HepG2 (cell line): ENCODE data around the gene CS. TPM values are rescaled to one million over a fixed set of nuclear protein-coding genes. Genes with fewer than 3 reads are reported as not detected.

Source experiments
- ADNP ChIP-seq: sonication (generic); formaldehyde crosslinking; IDR thresholded peaks from 2 replicates; pipeline ENCODE4 v1.4.0; 2020; ENCODE audit warnings: missing genetic modification reagents
- ARID2 ChIP-seq: sonication (generic); formaldehyde crosslinking; IDR thresholded peaks from 2 replicates; pipeline ENCODE4 v1.8.1; 2022; ENCODE audit warnings: mild to moderate bottlenecking, missing genetic modification reagents, borderline replicate concordance
- ELF1 ChIP-seq: sonication (generic); formaldehyde crosslinking; IDR thresholded peaks from 2 replicates; pipeline ENCODE4 v1.4.0; 2020; ENCODE audit warnings: missing genetic modification reagents
- FOXC1 ChIP-seq: sonication (generic); formaldehyde crosslinking; IDR thresholded peaks from 2 replicates; pipeline ENCODE4 v1.8.0; 2022; ENCODE audit warnings: mild to moderate bottlenecking, missing genetic modification reagents, borderline replicate concordance
- FOXP1 ChIP-seq, 2 experiments: fragments of 450-650 bp in 1 of 2; IDR thresholded peaks; 2 replicates each; pipeline ENCODE4 v1.6.1; 2017 to 2018; ENCODE audit warnings: antibody characterized with exemption in 1 of 2
- HNRNPK ChIP-seq: fragments of 200-400 bp; formaldehyde crosslinking; IDR thresholded peaks from 2 replicates; pipeline ENCODE4 v1.6.1; 2018; ENCODE audit warnings: low read length, low read depth, moderate library complexity, mild to moderate bottlenecking; ENCODE audit not compliant: poor library complexity, severe bottlenecking
- IRX3 ChIP-seq: sonication (generic); formaldehyde crosslinking; IDR thresholded peaks from 2 replicates; pipeline ENCODE4 v1.8.1; 2023; ENCODE audit warnings: mild to moderate bottlenecking, low read depth, missing genetic modification reagents, borderline replicate concordance
- MEIS2 ChIP-seq: sonication (generic); formaldehyde crosslinking; IDR thresholded peaks from 2 replicates; pipeline ENCODE4 v1.9.0; 2021; ENCODE audit warnings: mild to moderate bottlenecking, missing genetic modification reagents
- MIER2 ChIP-seq: IDR thresholded peaks from 2 replicates; pipeline ENCODE4 v1.6.1; 2016; ENCODE audit warnings: missing biosample characterization, missing genetic modification reagents
- NR2F1 ChIP-seq, 2 experiments: fragments of 450-650 bp in 1 of 2; formaldehyde crosslinking in 1 of 2; IDR thresholded peaks; 2 replicates each; pipeline versions ENCODE4 v1.5.0 to v1.6.1; 2016 to 2020; ENCODE audit warnings: mild to moderate bottlenecking in 1 of 2, missing compliant biosample characterization in 1 of 2, missing genetic modification reagents in 1 of 2, moderate library complexity in 1 of 2
- SIX1 ChIP-seq: sonication (generic); formaldehyde crosslinking; IDR thresholded peaks from 2 replicates; pipeline ENCODE4 v1.4.0; 2020; ENCODE audit warnings: missing genetic modification reagents, borderline replicate concordance
- ZFP36L1 ChIP-seq: sonication (generic); formaldehyde crosslinking; IDR thresholded peaks from 2 replicates; pipeline ENCODE4 v1.8.0; 2022; ENCODE audit warnings: mild to moderate bottlenecking, missing genetic modification reagents, moderate library complexity
- ZNF143 ChIP-seq: sonication (generic); formaldehyde crosslinking; IDR thresholded peaks from 2 replicates; pipeline ENCODE4 v1.4.0; 2020; ENCODE audit warnings: missing genetic modification reagents
- ZNF235 ChIP-seq: sonication (generic); formaldehyde crosslinking; IDR thresholded peaks from 2 replicates; pipeline ENCODE4 v1.8.1; 2023; ENCODE audit warnings: mild to moderate bottlenecking, missing genetic modification reagents, borderline replicate concordance
- ZNF44 ChIP-seq: sonication (generic); formaldehyde crosslinking; IDR thresholded peaks from 2 replicates; pipeline ENCODE4 v1.5.1; 2020; ENCODE audit warnings: mild to moderate bottlenecking, missing genetic modification reagents
- ZNF710 ChIP-seq: sonication (generic); formaldehyde crosslinking; IDR thresholded peaks from 2 replicates; pipeline ENCODE4 v1.5.0; 2020; ENCODE audit warnings: mild to moderate bottlenecking, missing genetic modification reagents, borderline replicate concordance
- polyA plus RNA-seq, 8 experiments: library from polyadenylated mRNA; depleted of rRNA in 3 of 8; stranded (reverse) in 7 of 8; unstranded in 1 of 8; fragments of >200 nt; fragmentation: Illumina TruSeq in 4 of 8; extraction: Trizol in 4 of 8; gene quantifications; 2 replicates each; pipeline versions ENCODE4 v1.2.1 to v1.2.3, GENCODE V29; 2011 to 2016; ENCODE audit warnings: low read depth in 4 of 8, missing spikeins in 1 of 8, mixed read lengths in 1 of 8; ENCODE audit not compliant: insufficient read depth in 1 of 8
- total RNA-seq, 5 experiments: library from RNA; depleted of rRNA; stranded (reverse); fragments of >200 nt; fragmentation: Illumina TruSeq; extraction: Trizol; gene quantifications; 2 replicates each; pipeline ENCODE4 v1.2.3, GENCODE V29; 2016; ENCODE audit warnings: low read depth in 1 of 5
- TF ChIP-seq, protein P1 (sequence below): sonication (generic); formaldehyde crosslinking; IDR thresholded peaks from 2 replicates; pipeline ENCODE4 v1.9.0; 2021; ENCODE audit warnings: missing genetic modification reagents, borderline replicate concordance
- TF ChIP-seq, protein P2 (sequence below): IDR thresholded peaks from 2 replicates; pipeline ENCODE4 v1.6.1; 2016; ENCODE audit warnings: mild to moderate bottlenecking, missing biosample characterization, missing genetic modification reagents
- TF ChIP-seq, protein P3 (sequence below), 2 experiments: sonication (generic) in 1 of 2; formaldehyde crosslinking in 1 of 2; IDR thresholded peaks; 2 replicates each; pipeline versions ENCODE4 v1.5.1 to v1.6.1; 2011 to 2020; ENCODE audit warnings: borderline replicate concordance in 1 of 2, low read depth in 1 of 2, low read length in 1 of 2, mild to moderate bottlenecking in 1 of 2, missing genetic modification reagents in 1 of 2, moderate library complexity in 1 of 2

The CS gene
- total and polyA plus RNA-seq, 2 of the 13 experiments (the other 11 are each of a cell fraction or from before 2014, with no cell fraction given): 173 to 175 TPM

DNA sequence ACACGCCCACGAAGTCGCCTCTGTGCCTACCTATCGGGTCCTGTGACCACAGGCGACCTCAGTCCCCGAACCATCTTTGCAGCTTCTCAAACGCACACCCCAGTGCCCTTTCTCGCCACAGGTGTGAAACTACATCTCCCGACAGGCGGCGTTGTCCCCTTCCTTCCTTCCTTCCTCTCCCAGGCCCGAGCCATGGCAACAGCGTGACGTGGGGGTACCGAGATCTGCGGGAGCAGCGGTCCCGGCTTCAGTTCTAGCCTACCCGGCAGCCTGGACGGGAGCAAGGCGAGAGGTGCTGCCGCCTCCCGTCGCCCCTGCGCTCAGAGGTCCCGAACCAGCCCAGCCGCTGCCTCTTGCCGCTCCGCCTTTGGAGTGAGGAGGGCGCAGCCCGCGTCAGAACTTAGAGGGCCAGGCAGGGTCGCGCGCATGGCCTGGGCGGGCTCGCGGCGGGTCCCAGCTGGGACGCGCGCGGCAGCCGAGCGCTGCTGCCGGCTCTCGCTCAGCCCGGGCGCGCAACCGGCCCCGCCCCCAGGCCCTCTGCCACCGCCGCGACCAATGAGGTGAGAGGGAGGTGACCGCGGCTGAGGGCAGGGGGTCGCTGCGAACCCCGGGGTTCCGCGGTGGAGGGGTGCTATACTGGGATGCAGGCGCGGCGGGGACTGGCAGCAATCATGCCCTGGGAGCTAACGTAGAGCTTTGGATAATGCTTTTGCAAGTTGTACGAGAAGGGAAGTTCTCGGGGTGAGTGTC, 33.3 kb downstream of the CS start, which contains the start of gene COQ10A (continued):
- TF ChIP-seq ELF1 (CRISPR knock-in tag) (peak; percentile 85), MEIS2 (CRISPR knock-in tag) (no peak), SIX1 (CRISPR knock-in tag) (0 out of 2 replicates have a peak, but pooled peaks have one; percentile 30), ZNF235 (CRISPR knock-in tag) (0 out of 2 replicates have a peak, but pooled peaks have one; percentile 37), IRX3 (CRISPR knock-in tag) (peak; percentile 90; the same call in 1 of the 2 replicates), FOXC1 (CRISPR knock-in tag) (0 out of 2 replicates have a peak, but pooled peaks have one; percentile 90), ZNF710 (CRISPR knock-in tag) (no peak), ZFP36L1 (CRISPR knock-in tag) (peak; percentile 65), ARID2 (CRISPR knock-in tag) (peak; percentile 88; the same call in 1 of the 2 replicates), NR2F1 (CRISPR knock-in tag; IDR thresholded peaks at IDR 0.05) (no peak), ZNF44 (CRISPR knock-in tag) (0 out of 2 replicates have a peak, but pooled peaks have one; percentile 72), HNRNPK (peak; percentile 48), ADNP (peak; percentile 77; the same call in 1 of the 2 replicates), ZNF143 (peak; percentile 90), FOXP1 (IDR thresholded peaks at IDR 0.05) (no peak), FOXP1 (CRISPR knock-in tag; IDR thresholded peaks at IDR 0.05) (no peak), MIER2 (CRISPR knock-in tag) (0 out of 2 replicates have a peak, but pooled peaks have one; percentile 35)
- TF ChIP-seq, protein P1, sequence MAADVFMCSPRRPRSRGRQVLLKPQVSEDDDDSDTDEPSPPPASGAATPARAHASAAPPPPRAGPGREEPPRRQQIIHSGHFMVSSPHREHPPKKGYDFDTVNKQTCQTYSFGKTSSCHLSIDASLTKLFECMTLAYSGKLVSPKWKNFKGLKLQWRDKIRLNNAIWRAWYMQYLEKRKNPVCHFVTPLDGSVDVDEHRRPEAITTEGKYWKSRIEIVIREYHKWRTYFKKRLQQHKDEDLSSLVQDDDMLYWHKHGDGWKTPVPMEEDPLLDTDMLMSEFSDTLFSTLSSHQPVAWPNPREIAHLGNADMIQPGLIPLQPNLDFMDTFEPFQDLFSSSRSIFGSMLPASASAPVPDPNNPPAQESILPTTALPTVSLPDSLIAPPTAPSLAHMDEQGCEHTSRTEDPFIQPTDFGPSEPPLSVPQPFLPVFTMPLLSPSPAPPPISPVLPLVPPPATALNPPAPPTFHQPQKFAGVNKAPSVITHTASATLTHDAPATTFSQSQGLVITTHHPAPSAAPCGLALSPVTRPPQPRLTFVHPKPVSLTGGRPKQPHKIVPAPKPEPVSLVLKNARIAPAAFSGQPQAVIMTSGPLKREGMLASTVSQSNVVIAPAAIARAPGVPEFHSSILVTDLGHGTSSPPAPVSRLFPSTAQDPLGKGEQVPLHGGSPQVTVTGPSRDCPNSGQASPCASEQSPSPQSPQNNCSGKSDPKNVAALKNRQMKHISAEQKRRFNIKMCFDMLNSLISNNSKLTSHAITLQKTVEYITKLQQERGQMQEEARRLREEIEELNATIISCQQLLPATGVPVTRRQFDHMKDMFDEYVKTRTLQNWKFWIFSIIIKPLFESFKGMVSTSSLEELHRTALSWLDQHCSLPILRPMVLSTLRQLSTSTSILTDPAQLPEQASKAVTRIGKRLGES (CRISPR knock-in tag): no peak
- TF ChIP-seq, protein P2, sequence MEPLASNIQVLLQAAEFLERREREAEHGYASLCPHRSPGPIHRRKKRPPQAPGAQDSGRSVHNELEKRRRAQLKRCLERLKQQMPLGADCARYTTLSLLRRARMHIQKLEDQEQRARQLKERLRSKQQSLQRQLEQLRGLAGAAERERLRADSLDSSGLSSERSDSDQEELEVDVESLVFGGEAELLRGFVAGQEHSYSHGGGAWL: peak; percentile 84
- TF ChIP-seq, protein P3, sequence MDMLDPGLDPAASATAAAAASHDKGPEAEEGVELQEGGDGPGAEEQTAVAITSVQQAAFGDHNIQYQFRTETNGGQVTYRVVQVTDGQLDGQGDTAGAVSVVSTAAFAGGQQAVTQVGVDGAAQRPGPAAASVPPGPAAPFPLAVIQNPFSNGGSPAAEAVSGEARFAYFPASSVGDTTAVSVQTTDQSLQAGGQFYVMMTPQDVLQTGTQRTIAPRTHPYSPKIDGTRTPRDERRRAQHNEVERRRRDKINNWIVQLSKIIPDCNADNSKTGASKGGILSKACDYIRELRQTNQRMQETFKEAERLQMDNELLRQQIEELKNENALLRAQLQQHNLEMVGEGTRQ (IDR thresholded peaks at IDR 0.05; ENCODE audit: low read depth, low read length): 0 out of 2 replicates have a peak, but pooled peaks have one; percentile 12
- TF ChIP-seq, protein P3 (CRISPR knock-in tag; IDR thresholded peaks at IDR 0.05; ENCODE audit: borderline replicate concordance): no peak
